ENCODE measurements around the gene POLA1.

Gene POLA1

DNA sequence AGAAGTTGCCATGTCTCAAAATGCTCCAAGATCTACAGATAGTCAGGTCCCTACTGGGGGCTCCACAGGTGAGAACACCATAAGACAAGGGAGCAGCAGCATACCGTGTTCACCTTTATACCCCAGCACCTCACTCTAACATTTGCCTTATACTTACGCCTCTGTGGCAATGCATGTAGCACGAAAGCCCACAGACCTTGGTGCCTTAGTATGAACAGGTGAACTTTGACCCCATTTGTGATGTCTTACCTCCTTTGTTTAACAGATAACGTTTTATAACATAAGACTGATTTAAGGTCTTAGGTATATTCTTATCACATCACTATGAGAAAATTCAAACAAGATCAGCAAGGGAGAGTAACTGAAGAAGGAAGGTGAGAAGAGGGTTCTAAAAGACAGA lies 193.2 kb downstream of the POLA1 start:
- DNase-seq, result no peak

DNA sequence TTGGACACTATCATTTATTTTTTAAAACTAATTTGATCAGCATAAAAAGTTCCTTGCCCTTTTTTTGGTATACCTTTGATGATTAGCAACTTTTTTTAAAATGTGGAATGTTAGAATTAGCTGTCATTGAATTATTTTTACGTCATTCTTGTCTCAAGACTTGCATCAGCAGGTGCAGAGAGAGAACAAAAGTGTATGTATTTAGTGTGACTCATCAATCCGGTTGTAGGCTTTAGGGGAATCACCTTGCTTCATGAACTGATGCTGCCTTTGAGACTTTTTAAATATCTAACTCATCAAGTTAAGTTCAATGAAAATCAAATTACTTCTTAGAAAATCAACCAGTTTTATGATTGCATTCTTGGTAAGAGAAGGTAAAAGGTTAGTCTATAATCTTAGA lies 197.0 kb downstream of the POLA1 start:
- DNase-seq, result no peak

DNA sequence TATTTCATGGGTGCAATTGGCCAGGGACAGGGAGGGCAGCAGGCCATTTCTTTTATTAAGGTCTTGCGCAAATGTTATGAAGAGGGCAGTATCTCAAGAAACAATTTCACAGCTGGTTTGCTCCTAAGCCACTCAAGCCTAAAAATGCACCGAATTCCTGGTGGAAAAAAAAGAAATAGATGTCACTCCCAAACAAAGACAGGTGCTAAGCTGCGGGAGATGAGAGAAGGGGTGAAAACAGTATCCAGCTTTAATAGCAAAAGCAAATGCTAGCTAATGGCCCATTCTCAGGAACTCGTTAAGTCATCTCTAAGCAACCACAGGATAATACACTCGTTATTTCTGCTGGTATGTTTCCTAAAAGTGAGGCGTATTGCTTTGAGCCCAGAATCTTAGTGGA lies 205.7 kb downstream of the POLA1 start:
- DNase-seq, result no peak

DNA sequence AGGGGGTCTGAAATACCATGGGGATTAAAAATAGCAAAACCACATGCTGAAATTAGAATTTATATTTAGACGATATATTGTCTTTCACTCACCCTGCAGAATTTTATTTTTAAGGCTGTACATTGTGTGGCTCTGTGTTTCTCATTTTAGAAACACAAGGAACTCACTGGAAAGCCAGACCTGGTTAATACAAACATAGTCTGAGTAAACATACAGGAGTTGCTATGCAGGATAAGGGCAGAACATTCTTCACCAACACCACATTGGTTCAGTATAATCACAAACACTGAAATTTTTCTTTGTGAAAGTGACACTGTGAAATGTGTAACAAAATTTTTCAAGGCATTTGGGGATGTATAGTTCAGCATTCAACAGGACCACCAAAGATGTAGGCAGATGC lies 206.5 kb downstream of the POLA1 start:
- DNase-seq, result no peak

DNA sequence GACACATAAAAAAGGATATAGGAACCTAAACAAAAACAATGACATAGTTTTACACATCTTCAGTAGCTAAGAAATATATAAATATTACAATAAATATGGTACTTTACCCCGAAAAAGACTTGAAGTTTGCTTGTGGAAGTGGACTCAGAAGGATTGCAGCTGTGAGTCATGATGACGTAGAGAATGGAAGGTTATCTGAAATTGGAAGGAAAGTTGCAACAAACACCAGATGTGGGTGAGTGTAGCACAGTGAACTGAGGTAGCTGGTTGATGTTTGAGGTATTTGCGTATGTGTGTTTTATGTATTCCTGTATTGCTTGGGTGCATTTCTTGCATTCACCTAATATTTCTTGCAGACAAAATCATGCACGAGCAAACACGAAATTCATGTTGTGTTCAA lies 209.1 kb downstream of the POLA1 start:
- DNase-seq, result no peak

DNA sequence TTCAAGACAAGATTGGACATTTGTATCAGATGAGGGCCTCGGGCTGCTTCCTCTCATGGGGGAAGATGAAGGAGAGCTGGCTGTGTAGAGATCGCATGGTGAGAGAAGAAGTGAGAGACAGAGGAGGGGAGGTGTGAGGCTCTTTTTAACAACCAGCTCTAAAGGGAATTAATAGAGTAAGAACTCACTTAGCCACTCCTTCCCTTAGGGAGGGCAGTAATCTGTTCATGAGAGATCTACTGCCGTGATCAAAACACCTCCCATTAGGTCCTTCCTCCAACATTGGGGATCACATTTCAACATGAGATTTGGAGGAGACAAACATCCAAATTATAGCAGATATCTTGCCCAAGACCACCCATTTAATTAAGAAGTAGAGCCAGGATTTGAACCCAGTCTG lies 225.0 kb downstream of the POLA1 start:
- DNase-seq, result no peak

DNA sequence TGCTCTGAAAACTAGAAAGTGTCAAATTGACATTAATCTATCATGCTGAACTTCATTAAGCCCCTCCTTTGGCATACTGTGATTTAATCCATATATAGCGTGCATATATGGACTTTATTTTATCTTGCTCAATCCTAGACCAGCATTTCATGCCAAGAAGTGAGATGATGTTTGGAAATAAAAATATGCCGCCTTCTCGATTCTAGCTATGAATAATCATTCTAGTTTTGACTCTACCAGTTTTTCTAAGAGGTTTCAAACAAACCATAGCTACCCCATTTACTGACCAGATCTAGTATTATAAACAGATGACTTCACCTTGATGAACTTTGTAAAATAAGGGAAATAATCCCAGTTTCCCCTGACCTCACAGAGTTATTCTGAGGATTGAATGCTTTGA lies 227.1 kb downstream of the POLA1 start:
- DNase-seq, result no peak

DNA sequence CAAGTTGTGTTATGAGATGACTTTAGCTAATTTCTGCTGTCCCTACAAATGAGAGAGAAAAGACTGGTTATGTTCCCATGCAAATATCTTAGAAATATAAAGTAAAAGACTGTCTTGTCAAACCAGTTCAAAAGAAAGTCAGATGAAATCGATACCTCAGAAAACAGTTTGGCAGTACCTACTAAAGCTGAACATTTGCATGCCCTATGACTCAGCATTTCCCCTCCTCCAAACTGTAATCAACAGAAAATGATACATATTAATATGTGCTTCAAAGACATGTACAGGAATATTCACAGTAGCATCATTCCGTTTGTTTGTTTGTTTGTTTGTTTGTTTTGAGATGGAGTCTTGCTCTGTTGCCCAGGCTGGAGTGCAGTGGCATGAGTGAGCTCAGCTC lies 231.7 kb downstream of the POLA1 start:
- no peak for DNase-seq

DNA sequence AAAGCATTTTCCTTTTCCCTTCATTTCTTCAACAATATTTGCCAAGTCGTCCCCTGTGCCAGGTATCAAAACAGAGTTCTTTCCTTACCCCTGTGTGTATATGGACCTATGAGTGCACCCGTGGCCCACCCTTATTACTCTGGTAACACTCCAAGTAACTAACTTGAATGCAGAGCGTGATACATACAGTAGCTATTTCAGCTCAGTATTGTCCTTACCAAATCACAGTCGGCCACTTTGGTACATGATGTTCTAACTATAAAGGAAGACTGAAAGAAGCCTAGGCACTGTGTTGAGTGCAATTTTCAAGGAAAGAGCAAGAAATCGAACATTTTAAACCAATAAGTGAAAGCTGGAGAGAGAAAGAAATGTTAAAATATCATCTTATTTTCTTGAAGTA lies 233.7 kb downstream of the POLA1 start:
- DNase-seq, result no peak

DNA sequence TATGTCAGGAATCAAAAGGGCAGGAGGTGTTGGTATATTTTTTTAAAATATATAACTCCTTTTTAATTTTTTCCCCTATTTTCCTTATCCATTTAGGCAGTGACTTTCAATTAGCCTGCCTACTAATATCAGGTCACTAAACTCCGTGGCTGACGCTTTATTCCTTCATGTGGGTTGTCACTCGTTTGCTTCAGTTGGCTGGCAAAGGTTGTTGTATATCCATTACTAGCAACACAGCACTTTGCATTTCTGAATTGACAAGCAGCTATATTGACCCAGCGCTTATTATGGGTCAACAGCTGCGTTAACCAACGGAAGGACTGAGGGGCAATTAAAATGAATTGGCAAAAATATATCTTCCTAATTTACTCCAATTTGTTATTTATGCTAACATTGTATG lies 234.4 kb downstream of the POLA1 start:
- no peak for DNase-seq

DNA sequence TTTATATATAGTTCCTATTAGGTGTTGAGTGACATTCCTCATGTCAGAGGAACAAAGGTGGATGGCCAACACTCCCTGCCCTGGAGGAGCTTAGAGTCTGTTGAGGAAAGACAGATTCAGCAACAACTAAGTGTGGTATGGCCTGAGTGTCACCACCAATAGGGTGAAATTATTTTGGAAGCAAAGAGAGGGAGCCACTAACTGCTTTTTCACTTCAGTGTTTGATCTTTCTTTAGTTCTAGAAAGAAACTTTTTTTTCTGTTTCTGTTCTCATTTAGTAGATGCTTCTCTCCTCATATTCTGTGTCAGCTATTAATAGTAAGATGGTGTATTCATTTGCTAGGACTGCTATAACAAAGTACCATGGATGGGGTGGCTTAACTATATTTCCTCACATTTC lies 240.6 kb downstream of the POLA1 start:
- DNase-seq, result no peak

DNA sequence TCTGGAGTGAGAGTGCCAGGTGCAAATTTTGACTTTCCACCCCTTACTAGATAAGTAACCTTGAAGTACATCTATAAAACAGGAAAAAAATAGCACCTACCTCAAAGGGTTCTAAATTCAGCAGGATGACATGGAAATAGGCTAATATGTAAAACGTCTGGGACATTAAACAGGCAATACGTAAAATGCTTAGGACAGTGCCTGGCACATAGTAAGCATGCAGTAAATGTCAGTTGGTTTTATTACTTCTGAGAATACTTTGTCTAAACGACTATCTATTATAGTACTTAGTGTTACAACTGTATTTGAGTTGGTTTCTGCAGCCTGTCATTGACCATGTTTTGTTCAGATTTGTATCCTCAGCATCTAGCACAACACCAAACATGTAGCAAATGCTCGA lies 251.3 kb downstream of the POLA1 start:
- no peak for DNase-seq

DNA sequence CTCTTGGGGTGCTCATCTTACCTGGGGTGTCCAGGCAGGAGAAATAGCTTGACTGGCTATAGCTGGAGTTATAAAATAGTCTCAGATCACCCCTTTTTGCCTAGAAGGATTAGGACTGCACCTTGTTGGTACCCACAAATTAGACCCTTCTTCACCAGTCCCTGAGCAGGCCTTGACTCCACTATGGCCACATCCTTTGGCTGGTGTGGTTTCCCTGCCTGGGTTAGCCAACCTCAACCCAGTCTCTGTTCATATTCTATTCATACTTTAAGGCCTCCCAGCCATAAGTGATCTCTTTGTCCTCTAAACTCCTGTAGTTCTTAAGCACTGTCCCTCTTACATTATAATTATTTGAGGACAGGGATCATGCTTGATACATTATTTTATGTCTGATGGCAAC lies 252.7 kb downstream of the POLA1 start:
- no peak for DNase-seq

DNA sequence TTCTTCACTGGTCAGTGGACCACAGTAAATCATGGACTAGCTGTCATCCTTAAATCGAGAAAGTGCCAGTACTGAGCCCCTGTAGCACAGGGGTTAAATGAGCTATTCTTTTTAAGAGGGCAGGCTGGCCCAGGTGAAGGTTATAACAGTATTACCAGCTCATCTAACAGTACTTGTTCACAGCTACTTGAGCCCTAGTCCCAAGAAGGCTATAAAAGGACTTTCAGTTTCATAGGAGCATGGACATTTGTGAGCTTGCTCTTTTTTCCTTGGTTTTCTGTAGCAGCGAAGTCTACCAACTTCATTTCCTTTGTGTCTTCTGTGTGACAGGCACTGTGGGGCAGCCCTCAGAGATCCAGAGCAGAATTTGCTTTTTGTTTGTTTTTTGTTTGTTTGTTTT lies 261.0 kb downstream of the POLA1 start:
- no peak for DNase-seq

DNA sequence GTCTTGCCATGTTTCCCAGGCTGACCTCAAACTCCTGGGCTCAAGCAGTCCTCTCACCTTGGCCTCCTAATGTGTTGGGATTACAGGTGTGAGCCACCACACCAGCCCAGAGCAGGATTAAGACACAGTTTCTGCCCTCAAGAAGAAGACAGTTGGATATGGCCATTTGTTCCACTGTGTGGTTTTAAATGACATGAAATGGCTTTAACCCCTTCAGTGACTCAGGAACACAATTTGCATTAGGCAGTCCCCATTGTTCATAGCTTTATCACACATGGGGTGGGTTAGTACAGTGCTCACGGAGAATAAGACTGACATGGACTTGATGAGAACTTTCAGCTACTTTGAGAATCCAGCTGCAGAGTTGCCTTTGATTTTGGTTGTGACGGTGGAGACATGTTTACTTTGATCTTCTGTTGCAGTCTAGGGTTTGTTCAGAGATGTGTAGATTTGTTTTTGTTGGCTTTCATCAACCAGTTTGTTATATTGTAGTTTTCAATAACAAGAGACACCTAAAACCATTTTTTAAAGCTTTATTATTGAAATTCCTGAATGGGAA lies 261.7 kb downstream of the POLA1 start:
- DNase-seq, result no peak

DNA sequence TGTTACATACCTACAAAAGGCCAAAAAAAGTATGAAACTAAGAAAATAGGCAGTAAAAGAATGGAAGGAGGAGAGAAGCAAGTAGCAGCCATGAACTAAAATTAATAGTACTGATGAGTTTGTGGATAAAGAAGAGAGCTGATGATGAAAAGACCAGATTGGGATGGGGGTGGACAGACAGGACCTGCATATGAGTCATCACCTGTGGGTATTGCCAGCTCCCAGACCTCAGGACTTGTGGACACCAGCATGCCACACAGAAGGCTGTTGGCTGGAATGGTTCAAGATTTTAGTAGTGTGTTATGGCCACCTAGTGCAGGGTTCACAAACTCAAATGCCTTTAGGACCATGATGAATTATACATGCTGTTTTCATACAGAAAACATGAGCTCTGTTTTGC lies 263.1 kb downstream of the POLA1 start:
- no peak for DNase-seq

DNA sequence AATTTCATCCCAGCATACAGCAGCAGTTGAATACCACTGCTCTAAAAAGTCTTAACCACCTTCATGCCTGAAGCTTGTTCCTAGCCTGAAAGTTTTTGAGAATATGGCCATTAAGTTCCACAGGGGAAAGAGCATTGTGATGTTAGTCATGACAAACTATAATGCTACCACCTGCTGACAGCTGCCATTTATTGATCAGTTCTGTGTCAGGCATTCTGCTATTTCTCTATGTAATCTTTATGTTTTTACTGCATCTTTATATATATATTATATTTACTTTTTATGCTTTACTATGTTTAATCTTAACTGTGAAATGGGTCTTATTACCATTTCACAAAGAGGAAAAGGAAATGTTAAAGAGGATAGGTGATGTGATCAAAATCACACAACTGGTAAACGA lies 268.1 kb downstream of the POLA1 start:
- DNase-seq, result no peak

DNA sequence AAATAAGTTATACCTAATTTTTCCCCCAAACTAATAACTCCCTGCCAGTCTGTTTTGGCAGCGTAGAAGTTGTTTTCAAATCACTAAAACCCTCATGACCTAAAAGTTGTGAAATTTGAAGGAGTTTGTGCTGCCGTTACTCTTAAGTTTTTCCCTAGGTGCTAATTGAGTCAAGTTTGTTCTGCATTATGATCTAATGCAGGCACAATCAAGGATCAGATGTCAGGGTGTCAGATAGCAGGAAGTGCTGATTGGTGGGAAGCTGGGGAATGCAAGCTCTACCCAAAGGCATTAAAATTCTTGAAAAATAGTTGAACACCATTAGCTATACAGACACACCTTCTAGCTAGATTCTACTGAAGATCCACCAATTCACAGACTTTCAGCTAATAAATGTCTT lies 270.1 kb downstream of the POLA1 start:
- no peak for DNase-seq

DNA sequence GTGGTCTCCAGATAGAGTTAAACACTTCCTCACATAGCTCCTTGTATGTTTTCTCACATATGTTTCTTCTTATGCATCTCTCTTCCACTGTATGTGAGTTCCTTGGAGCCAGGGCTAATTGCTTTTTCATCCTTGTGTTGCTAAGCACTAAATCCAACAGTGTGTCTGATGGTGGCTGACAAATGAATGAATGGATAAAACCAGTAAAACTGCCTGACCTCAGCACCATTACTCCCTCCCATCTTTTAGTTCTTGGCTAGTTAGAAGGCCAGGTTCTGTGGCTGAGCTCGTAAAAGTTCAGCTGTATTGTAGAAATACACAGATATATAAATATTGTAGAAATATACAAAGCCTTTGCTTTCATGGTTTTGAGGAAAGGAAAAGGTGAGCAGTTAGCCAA lies 271.7 kb downstream of the POLA1 start:
- no peak for DNase-seq

DNA sequence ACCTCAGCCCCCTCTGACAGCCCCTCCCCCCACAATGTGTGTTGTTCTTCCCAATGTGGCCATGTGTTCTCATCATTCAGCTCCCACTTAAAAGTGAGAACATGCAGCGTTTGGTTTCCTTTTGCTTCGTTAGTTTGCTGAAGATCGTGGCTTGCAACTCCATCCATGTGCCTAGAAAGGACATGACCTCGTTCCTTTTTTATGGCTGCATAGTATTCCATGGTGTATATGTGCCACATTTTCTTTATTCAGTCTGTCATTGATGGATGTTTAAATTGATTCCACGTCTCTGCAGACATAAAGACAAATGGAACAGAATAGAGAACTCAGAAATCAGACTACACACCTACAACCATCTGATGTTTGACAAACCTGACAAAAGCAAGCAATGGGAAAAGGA lies 276.1 kb downstream of the POLA1 start:
- DNase-seq, result no peak

DNA sequence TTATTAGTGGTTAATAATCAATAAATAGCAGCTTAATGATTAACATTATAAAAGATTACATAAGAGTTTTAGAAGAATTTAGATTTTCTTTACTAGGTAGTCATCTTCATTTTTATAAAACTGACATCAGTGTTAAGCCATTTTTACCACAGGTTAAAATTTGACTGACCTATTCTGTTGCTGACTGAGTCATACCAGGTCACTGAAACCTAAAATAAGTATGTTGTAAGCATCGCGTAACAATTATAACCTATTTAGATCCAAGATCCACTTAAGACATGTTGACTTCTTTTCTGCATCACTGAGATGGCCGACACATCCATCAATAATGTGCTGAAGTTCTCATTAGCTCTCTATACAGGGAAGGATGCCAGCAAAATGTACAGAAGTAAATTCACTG lies 285.4 kb downstream of the POLA1 start:
- DNase-seq, result no peak

DNA sequence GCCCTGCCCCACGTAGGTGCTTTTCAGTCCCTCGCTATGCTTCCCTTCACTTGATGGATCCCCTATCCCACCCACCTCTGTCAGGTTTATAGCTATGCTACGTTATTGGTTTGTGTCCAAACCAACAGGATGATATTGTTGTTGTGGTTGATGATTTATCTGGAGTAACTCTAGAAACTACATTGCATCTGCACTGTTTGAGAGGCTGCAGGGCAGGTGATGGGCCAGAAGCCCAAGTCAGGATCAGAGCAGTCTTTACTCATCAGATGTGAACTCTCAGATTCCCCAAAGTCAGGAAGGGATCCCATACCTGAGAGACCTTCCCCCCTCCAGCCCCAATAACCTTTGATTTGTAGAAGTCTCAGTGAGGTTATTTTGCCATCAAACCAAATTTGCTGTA lies 287.3 kb downstream of the POLA1 start:
- no peak for DNase-seq

DNA sequence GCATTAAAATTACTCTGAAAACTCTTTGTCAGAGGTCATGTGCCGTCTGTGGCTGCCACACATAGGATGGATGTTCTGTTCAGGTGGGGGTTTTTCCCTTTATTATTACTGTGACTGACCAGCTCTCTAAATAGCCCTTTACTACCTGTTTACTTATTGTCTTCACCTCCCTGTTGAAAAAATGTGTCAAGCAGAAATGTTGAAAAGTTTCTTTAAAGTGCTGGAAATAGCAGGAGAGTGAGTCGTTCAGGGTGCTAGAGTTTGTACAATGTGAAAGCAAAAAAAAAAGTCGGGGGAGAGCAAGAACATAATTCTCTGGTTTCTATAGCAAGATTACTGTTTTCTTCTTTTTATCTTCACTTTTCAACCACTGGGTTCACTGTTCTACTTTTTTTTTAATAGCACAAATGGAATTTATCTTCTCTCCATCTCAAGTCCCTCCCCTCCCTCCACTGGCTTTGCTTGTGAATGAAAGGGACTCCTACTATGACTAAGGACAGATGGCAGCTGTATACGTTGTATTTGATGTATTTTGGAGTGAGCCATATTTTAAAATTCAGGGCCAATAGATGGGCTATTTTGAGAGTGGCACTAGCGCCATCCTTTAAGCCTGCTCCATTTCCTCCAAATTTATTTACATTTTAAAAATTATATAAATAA lies 288.7 kb downstream of the POLA1 start:
- no peak for DNase-seq

DNA sequence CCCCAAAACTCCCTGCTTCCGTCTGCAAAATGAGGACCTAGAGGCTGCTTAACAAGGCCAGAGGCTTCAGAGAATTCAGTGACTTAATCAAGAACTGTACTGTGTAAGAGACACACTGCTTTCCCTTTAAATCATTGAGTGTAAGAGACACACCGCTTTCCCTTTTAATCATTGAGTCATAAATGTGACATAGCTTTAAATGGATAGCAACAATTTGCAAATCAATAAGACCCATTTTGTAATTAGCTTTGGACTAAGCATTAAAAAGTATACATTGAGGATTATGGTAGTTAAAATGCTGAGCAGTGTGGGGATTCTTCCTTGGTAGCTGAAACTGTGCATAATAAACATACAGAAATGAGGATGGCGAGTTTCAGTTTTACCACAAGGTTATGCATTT lies 290.2 kb downstream of the POLA1 start:
- DNase-seq, result no peak

DNA sequence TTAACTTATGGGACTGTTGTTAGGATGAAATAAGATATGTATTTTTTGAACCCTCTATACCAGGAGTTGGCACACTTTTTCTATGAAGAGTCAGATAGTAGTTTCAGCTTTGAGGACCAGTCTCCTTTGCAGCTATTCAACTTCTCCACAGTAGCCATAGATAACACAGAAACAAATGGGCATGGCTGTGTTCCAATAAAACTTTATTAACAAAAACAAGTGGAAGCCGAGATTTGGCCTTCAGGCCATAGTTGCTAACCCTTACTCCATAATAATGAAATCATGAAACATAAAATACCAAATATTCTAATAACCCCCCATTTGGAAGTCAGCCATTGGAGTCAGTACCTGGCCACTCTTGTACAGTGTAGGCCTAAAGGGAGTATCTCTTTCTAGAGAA lies 291.4 kb downstream of the POLA1 start:
- DNase-seq, result no peak

DNA sequence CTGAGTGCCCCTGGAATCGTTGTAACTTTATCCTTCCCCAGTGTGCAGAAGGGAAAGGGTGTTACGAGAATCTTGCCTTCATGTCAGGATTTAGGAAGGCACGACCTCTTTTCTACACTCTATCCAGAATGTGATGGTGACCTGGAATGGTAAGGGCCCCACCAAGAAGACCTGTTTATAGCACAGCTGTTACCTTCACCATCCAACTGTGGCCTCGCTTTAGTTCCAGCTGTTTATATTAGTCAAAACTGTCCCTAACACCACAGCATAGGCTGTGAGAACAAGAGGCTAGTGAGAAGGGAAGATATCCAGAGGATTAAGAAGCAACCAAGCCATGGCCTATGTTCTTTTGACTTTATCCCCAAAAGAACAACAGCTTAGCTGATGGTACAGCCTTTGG lies 294.0 kb downstream of the POLA1 start:
- no peak for DNase-seq

All from stimulated activated CD4-positive, alpha-beta T cell treated with anti-CD3 and anti-CD28 coated beads, Interleukin-2, amount 100 ng/mL, for 24 hours (primary cell).